IPS DF 4.7 (cell line): ENCODE data around the gene PLB1.

Experiments used
- DNase-seq: peaks from one replicate; pipeline ENCODE4 v3.0.0-alpha.2; 2013; ENCODE audit warnings: low spot score; ENCODE audit errors: extremely low read depth

The PLB1 gene

GRCh38 chr2:28683100-28683706 is 187.3 kb downstream of the PLB1 start:
- DNase-seq, result no peak

- no peak for DNase-seq
Observed at GRCh38 chr2:28684142-28684858, 188.4 kb downstream of the PLB1 start.

GRCh38 chr2:28687171-28687570 is 191.3 kb downstream of the PLB1 start:
- no peak for DNase-seq

GRCh38 chr2:28687640-28688385 is 192.0 kb downstream of the PLB1 start:
- DNase-seq, result no peak

GRCh38 chr2:28688818-28689217 is 193.0 kb downstream of the PLB1 start:
- no peak for DNase-seq

GRCh38 chr2:28689771-28690170 is 193.9 kb downstream of the PLB1 start:
- DNase-seq, result no peak

GRCh38 chr2:28692411-28692810 is 196.6 kb downstream of the PLB1 start:
- DNase-seq, result no peak

GRCh38 chr2:28693223-28693622 is 197.4 kb downstream of the PLB1 start:
- no peak for DNase-seq
